ENCODE measurements around the gene WASF3.

DNA sequence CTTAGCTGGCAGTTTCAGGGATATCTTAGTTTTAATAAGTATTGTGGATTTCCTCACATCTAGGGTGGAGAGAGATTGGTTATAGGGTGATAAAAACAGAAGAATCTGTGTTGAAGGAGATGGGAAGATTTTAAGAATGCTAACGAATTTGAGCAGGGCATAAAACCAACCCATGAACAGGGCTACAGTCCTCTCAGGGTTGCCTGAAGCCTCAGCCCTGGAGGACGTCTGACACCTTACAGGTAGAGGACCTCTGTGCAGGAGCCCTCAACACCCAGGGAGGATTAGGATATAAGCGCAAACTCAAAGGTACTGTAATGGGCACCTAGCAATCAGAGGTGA is 461 bp upstream of the WASF3 start:
- TF ChIP-seq, protein P1, sequence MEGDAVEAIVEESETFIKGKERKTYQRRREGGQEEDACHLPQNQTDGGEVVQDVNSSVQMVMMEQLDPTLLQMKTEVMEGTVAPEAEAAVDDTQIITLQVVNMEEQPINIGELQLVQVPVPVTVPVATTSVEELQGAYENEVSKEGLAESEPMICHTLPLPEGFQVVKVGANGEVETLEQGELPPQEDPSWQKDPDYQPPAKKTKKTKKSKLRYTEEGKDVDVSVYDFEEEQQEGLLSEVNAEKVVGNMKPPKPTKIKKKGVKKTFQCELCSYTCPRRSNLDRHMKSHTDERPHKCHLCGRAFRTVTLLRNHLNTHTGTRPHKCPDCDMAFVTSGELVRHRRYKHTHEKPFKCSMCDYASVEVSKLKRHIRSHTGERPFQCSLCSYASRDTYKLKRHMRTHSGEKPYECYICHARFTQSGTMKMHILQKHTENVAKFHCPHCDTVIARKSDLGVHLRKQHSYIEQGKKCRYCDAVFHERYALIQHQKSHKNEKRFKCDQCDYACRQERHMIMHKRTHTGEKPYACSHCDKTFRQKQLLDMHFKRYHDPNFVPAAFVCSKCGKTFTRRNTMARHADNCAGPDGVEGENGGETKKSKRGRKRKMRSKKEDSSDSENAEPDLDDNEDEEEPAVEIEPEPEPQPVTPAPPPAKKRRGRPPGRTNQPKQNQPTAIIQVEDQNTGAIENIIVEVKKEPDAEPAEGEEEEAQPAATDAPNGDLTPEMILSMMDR (IDR thresholded peaks at IDR 0.05) = no peak
- no peak for TF ChIP-seq POLR2A (IDR thresholded peaks at IDR 0.05)

Data from transverse colon (tissue), 3 donors.